Measurements from ENCODE around the gene S100A9.

S100A9 gene

GRCh38 chr1:153361480-153362109, 3.9 kb downstream of the S100A9 start:
- DNase-seq, result no peak

- DNase-seq, result no peak
These were observed 4.6 kb downstream of the S100A9 start for GRCh38 chr1:153362187-153362775.

- no peak for DNase-seq
These were observed 6.0 kb downstream of the S100A9 start for GRCh38 chr1:153363641-153364040.

- no peak for DNase-seq
These were observed 6.5 kb downstream of the S100A9 start for GRCh38 chr1:153364156-153364555.

GRCh38 chr1:153364766-153365666, 7.4 kb downstream of the S100A9 start:
- no peak for DNase-seq

- no peak for DNase-seq
These were observed 8.0 kb downstream of the S100A9 start for GRCh38 chr1:153365696-153366095.

- DNase-seq, result no peak
These were observed 8.6 kb downstream of the S100A9 start for GRCh38 chr1:153366261-153366660.

- DNase-seq, result no peak
These were observed 9.4 kb downstream of the S100A9 start for GRCh38 chr1:153367090-153367489.

GRCh38 chr1:153368495-153368894, 10.8 kb downstream of the S100A9 start:
- peak; percentile 68 for DNase-seq

- DNase-seq, result no peak
These were observed 12.5 kb downstream of the S100A9 start for GRCh38 chr1:153370146-153370545.

- no peak for DNase-seq
These were observed 13.6 kb downstream of the S100A9 start for GRCh38 chr1:153371231-153371630.

- no peak for DNase-seq
These were observed 14.9 kb downstream of the S100A9 start for GRCh38 chr1:153372571-153372970.

GRCh38 chr1:153374071-153374470, 16.4 kb downstream of the S100A9 start:
- no peak for DNase-seq

GRCh38 chr1:153375511-153375910, 17.9 kb downstream of the S100A9 start, which contains the start of gene S100A12:
S100A12 (minus strand) TSS chr1:153375621; CDS start chr1:153374592, 1,029 bp downstream.
- no peak for DNase-seq

- no peak for DNase-seq
These were observed 21.9 kb downstream of the S100A9 start for GRCh38 chr1:153379591-153379990.

- DNase-seq, result no peak
These were observed 23.1 kb downstream of the S100A9 start for GRCh38 chr1:153380711-153381110.

- no peak for DNase-seq
These were observed 27.4 kb downstream of the S100A9 start for GRCh38 chr1:153384958-153385580.

- no peak for DNase-seq
These were observed 28.8 kb downstream of the S100A9 start for GRCh38 chr1:153386500-153386901.

GRCh38 chr1:153387001-153387400, 29.3 kb downstream of the S100A9 start:
- DNase-seq, result no peak

- no peak for DNase-seq
These were observed 30.1 kb downstream of the S100A9 start for GRCh38 chr1:153387785-153388184.

- no peak for DNase-seq
These were observed 31.7 kb downstream of the S100A9 start for GRCh38 chr1:153389401-153389800.

GRCh38 chr1:153389973-153390879, 32.6 kb downstream of the S100A9 start:
- peak; percentile 76 for DNase-seq

All from OCI-M1 (cell line).